HEK293 (cell line): ENCODE measurements around the gene GALNT11.
"Not testable (repeated sequence)": the region's sequence is repeated elsewhere in the genome, so short reads cannot be mapped to it uniquely, and the experiment has no call there.

ENCODE experiments used
- CTCF ChIA-PET: fragments of 350-600 bp; formaldehyde crosslinking; extraction: SDS; loops from one replicate; lab custom pipeline; 2021; ENCODE audit warnings: antibody characterized with exemption; lab: Yijun Ruan, JAX
- POLR2A ChIA-PET: fragments of 300-600 bp; formaldehyde crosslinking; extraction: SDS; loops from one replicate; lab custom pipeline; 2020; ENCODE audit warnings: antibody characterized with exemption, inconsistent platforms; lab: Yijun Ruan, JAX
- H3K27ac ChIP-seq: fragments of 200-500 bp; sonication (Bioruptor generic); 2 replicates; pipeline ENCODE4 v1.5.1; 2014; ENCODE audit warnings: low read depth, low read length, control low read depth, inconsistent platforms; ENCODE audit errors: extremely low read depth
- H3K36me3 ChIP-seq, 2 experiments: fragments of 200-500 bp in 1 of 2; sonication (Bioruptor generic) in 1 of 2; 1 replicate in 1 of 2; 2 replicates in 1 of 2; pipeline ENCODE4 v1.5.1; 2014 to 2017; ENCODE audit warnings: inconsistent platforms in 2 of 2, low read length in 2 of 2; ENCODE audit not compliant: control insufficient read depth in 2 of 2, insufficient read depth in 1 of 2
- H3K4me1 ChIP-seq: fragments of 200-500 bp; sonication (Bioruptor generic); 2 replicates; pipeline ENCODE4 v1.5.1; 2014; ENCODE audit warnings: mild to moderate bottlenecking, low read length, inconsistent platforms; ENCODE audit not compliant: control insufficient read depth, insufficient read depth
- H3K4me3 ChIP-seq: 2 replicates; pipeline ENCODE4 v1.5.1; 2011; ENCODE audit warnings: low read depth, mild to moderate bottlenecking, control low read depth, low read length, moderate library complexity
- H3K9me3 ChIP-seq: fragments of 200-500 bp; sonication (Bioruptor generic); 2 replicates; pipeline ENCODE4 v1.5.1; 2014; ENCODE audit warnings: low read depth, low read length, inconsistent platforms; ENCODE audit not compliant: control insufficient read depth, insufficient read depth
- CTCF ChIP-seq: fragments of 450-650 bp; formaldehyde crosslinking; IDR thresholded peaks from 2 replicates; pipeline ENCODE4 v1.5.1; 2016; ENCODE audit warnings: missing biosample characterization, missing genetic modification characterization
- EGR2 ChIP-seq: fragments of 450-650 bp; formaldehyde crosslinking; IDR thresholded peaks from 2 replicates; pipeline ENCODE4 v1.5.1; 2016; ENCODE audit warnings: low read depth, missing biosample characterization, missing genetic modification characterization
- ELK4 ChIP-seq: IDR thresholded peaks from 2 replicates; pipeline ENCODE4 v1.6.1; 2011; ENCODE audit warnings: mild to moderate bottlenecking, low read depth, low read length, borderline replicate concordance
- GLIS1 ChIP-seq: fragments of 450-650 bp; formaldehyde crosslinking; IDR thresholded peaks from 2 replicates; pipeline ENCODE4 v1.5.1; 2016; ENCODE audit warnings: missing biosample characterization, missing genetic modification characterization
- KLF10 ChIP-seq: fragments of 450-650 bp; IDR thresholded peaks from 2 replicates; pipeline ENCODE4 v1.5.1; 2018; ENCODE audit warnings: missing biosample characterization, mild to moderate bottlenecking, missing genetic modification characterization
- PRDM6 ChIP-seq: fragments of 450-650 bp; formaldehyde crosslinking; IDR thresholded peaks from 2 replicates; pipeline ENCODE4 v1.5.1; 2017; ENCODE audit warnings: missing biosample characterization, missing genetic modification characterization
- SETDB1 ChIP-seq: IDR thresholded peaks from one replicate; pipeline ENCODE4 v1.6.1; 2017; ENCODE audit warnings: mild to moderate bottlenecking, low read length, moderate library complexity, mixed read lengths; ENCODE audit not compliant: insufficient read length
- SP2 ChIP-seq: fragments of 450-650 bp; formaldehyde crosslinking; IDR thresholded peaks from 2 replicates; pipeline ENCODE4 v1.5.1; 2016; ENCODE audit warnings: missing biosample characterization, missing genetic modification characterization
- ZFHX2 ChIP-seq: fragments of 450-650 bp; formaldehyde crosslinking; conservative IDR thresholded peaks from 2 replicates; pipeline ENCODE4 v1.5.1; 2016; ENCODE audit warnings: missing biosample characterization, missing genetic modification characterization
- ZNF140 ChIP-seq: fragments of 450-650 bp; formaldehyde crosslinking; IDR thresholded peaks from 2 replicates; pipeline ENCODE4 v1.5.1; 2016; ENCODE audit warnings: missing biosample characterization, missing genetic modification characterization
- ZNF155 ChIP-seq: fragments of 450-650 bp; formaldehyde crosslinking; IDR thresholded peaks from 2 replicates; pipeline ENCODE4 v1.5.1; 2016; ENCODE audit warnings: missing biosample characterization, missing genetic modification characterization
- ZNF335 ChIP-seq: fragments of 450-650 bp; formaldehyde crosslinking; conservative IDR thresholded peaks from 2 replicates; pipeline ENCODE4 v1.5.1; 2016; ENCODE audit warnings: missing biosample characterization, missing genetic modification characterization
- ZNF561 ChIP-seq: fragments of 450-650 bp; IDR thresholded peaks from 2 replicates; pipeline ENCODE4 v1.5.1; 2018; ENCODE audit warnings: missing biosample characterization, missing genetic modification characterization, borderline replicate concordance
- ZNF654 ChIP-seq: fragments of 450-650 bp; formaldehyde crosslinking; IDR thresholded peaks from 2 replicates; pipeline ENCODE4 v1.5.1; 2016; ENCODE audit warnings: low read depth, missing biosample characterization, missing genetic modification characterization

Gene GALNT11

GRCh38 chr7:152025937-152026890 lies 740 bp downstream of the GALNT11 start:
- H3K4me3 ChIP-seq = peak overlapping the region; percentile 77
- ChIA-PET POLR2A (interaction anchor here (0.5 kb wide), 1 partner anchor 109 kb away, joined by 3 read pairs; no protein-coding TSS in a partner anchor), CTCF (interaction anchor here (0.6 to 0.7 kb wide), 2 partner anchors 43 to 249 kb away, joined by 3 to 4 read pairs; no protein-coding TSS in a partner anchor)
- peak overlapping the region; percentile 71 for H3K27ac ChIP-seq
- H3K9me3 ChIP-seq = no peaks in the 10 kb centered on the region
- no peaks in the 10 kb centered on the region for H3K4me1 ChIP-seq
- TF ChIP-seq ZNF140 (tag by site-specific recombination) (no peak), ZFHX2 (tag by site-specific recombination) (peak; percentile 80), ZNF561 (tag by site-specific recombination) (no peak), CTCF (tag by site-specific recombination) (0 out of 2 replicates have a peak, but pooled peaks have one; percentile 14), KLF10 (tag by site-specific recombination) (no peak), GLIS1 (tag by site-specific recombination) (peak; percentile 35; the same call in 1 of the 2 replicates), ELK4 (no peak), EGR2 (tag by site-specific recombination) (peak; percentile 60), ZNF335 (tag by site-specific recombination) (peak; percentile 16; the same call in 1 of the 2 replicates), ZNF155 (tag by site-specific recombination) (no peak), PRDM6 (tag by site-specific recombination) (no peak)
- TF ChIP-seq, all 188 proteins: peak for 5
- H3K36me3 ChIP-seq = peaks cover 0 to 24% of the 10 kb centered on the region in 2 experiments; a peak in 1 of 3 replicates

- ChIA-PET POLR2A (interaction anchor here (0.6 kb wide), 2 partner anchors 508 to 535 kb away, joined by 3 to 7 read pairs; partner anchors contain the start of gene RHEB), CTCF (interaction anchor here (0.6 to 1.8 kb wide), 2 partner anchors 70 to 245 kb away, joined by 3 to 4 read pairs; no protein-coding TSS in a partner anchor)
- H3K4me3 ChIP-seq, H3K9me3 ChIP-seq, H3K4me1 ChIP-seq, H3K27ac ChIP-seq: not testable (repeated sequence)
- H3K36me3 ChIP-seq = peaks cover 0 to 24% of the 10 kb centered on the region in 2 experiments; a peak in 1 of 3 replicates
- TF ChIP-seq SP2 (tag by site-specific recombination) = peak; percentile 51
Measured at GRCh38 chr7:152027491-152028365, 2.3 kb downstream of the GALNT11 start.

- TF ChIP-seq ZNF654 (tag by site-specific recombination) (0 out of 2 replicates have a peak, but pooled peaks have one; percentile 6), SETDB1 (peak; percentile 15)
- H3K27ac ChIP-seq, POLR2A ChIA-PET, H3K9me3 ChIP-seq, H3K4me3 ChIP-seq, H3K4me1 ChIP-seq: not testable (repeated sequence)
- CTCF ChIA-PET = interaction anchor here (0.8 kb wide), 1 partner anchor 534 kb away, joined by 3 read pairs; no protein-coding TSS in a partner anchor
- H3K36me3 ChIP-seq = peaks cover 0 to 24% of the 10 kb centered on the region in 2 experiments; a peak in 1 of 3 replicates
Measured at GRCh38 chr7:152030059-152030458, 4.6 kb downstream of the GALNT11 start.
